PC-9 (cell line): ENCODE results near the gene FASTK. TPM values are rescaled to one million over a fixed set of nuclear protein-coding genes. Genes with fewer than 3 reads are reported as not detected.

ENCODE experiments used
- BruUV-seq: library from RNA; stranded (reverse); fragments of 400-500 nt; replicated peaks from 2 replicates; lab custom pipeline; 2021; lab: Mats Ljungman, UMichigan
- CTCF ChIA-PET: fragments of 300-600 bp; sonication (Branson Sonifier 250); formaldehyde crosslinking; loops from one replicate; lab custom pipeline; 2022; ENCODE audit warnings: antibody characterized with exemption; lab: Charles Lee
- POLR2A ChIA-PET: fragments of 300-600 bp; sonication (Branson Sonifier 250); formaldehyde crosslinking; loops from one replicate; lab custom pipeline; 2022; ENCODE audit warnings: antibody characterized with exemption; ENCODE audit not compliant: unreplicated experiment; lab: Charles Lee
- DNase-seq, 2 experiments: peaks; one replicate each; pipeline versions ENCODE4 v3.0.0 to v3.0.0-alpha.2; 2015 to 2022; ENCODE audit warnings: mixed read lengths in 1 of 2
- H2AFZ ChIP-seq: fragments of 200-600 bp; sonication (generic); 2 replicates; pipeline ENCODE4 v1.8.1; 2017; ENCODE audit warnings: antibody characterized with exemption
- H3F3A ChIP-seq: fragments of 200-600 bp; sonication (generic); 2 replicates; pipeline ENCODE4 v1.8.1; 2017; ENCODE audit warnings: antibody characterized with exemption, mild to moderate bottlenecking, low read depth; ENCODE audit not compliant: insufficient read depth
- H3K27ac ChIP-seq: fragments of 200-600 bp; sonication (generic); 2 replicates; pipeline ENCODE4 v1.6.1; 2016; ENCODE audit warnings: mixed run types
- H3K27me3 ChIP-seq: fragments of 200-600 bp; sonication (generic); 2 replicates; pipeline ENCODE4 v1.6.1; 2016; ENCODE audit warnings: low read depth, mixed run types; ENCODE audit not compliant: insufficient read depth
- H3K36me3 ChIP-seq: fragments of 200-600 bp; sonication (generic); 2 replicates; pipeline ENCODE4 v1.6.1; 2016; ENCODE audit warnings: low read depth, mixed run types
- H3K4me1 ChIP-seq: fragments of 200-600 bp; sonication (generic); replicated peaks from 2 replicates; pipeline ENCODE4 v1.6.1; 2016; ENCODE audit warnings: mixed run types; ENCODE audit not compliant: insufficient read depth
- H3K4me2 ChIP-seq: fragments of 200-600 bp; sonication (generic); 2 replicates; pipeline ENCODE4 v1.6.1; 2017; ENCODE audit warnings: mixed run types
- H3K4me3 ChIP-seq: fragments of 200-600 bp; sonication (generic); 2 replicates; pipeline ENCODE4 v1.6.1; 2016; ENCODE audit warnings: mixed run types
- H3K79me2 ChIP-seq: fragments of 200-600 bp; sonication (generic); 2 replicates; pipeline ENCODE4 v1.6.1; 2017; ENCODE audit warnings: low read depth, mixed run types
- H3K9me2 ChIP-seq: fragments of 200-600 bp; sonication (generic); 2 replicates; pipeline ENCODE4 v1.8.1; 2017; ENCODE audit warnings: mild to moderate bottlenecking; ENCODE audit not compliant: insufficient read depth
- H3K9me3 ChIP-seq: fragments of 200-600 bp; sonication (generic); 2 replicates; pipeline ENCODE4 v1.8.1; 2016; ENCODE audit warnings: low read depth; ENCODE audit not compliant: insufficient read depth
- H4K20me1 ChIP-seq: fragments of 200-600 bp; sonication (generic); 2 replicates; pipeline ENCODE4 v1.8.1; 2017; ENCODE audit not compliant: insufficient read depth
- CTCF ChIP-seq: fragments of 200-600 bp; sonication (generic); conservative IDR thresholded peaks from 2 replicates; pipeline ENCODE4 v1.6.1; 2017; ENCODE audit warnings: mixed run types, antibody characterized with exemption, mild to moderate bottlenecking, moderate library complexity
- EZH2 ChIP-seq: fragments of 200-600 bp; sonication (generic); IDR thresholded peaks from 2 replicates; pipeline ENCODE4 v1.8.0; 2017; ENCODE audit warnings: antibody characterized with exemption, low read depth
- intact Hi-C: fragments of 100-400 bp; cut with micrococcal nuclease; formaldehyde crosslinking; loops from one replicate; pipeline ENCODE4 v1.10.0; 2022; ENCODE audit not compliant: unreplicated experiment
- total RNA-seq: library from RNA; stranded (reverse); gene quantifications from 2 replicates; pipeline ENCODE4 v1.2.3, GENCODE V29; 2021

FASTK gene
- total RNA-seq, 1 experiment from 2014 or later, result 104 TPM

- Histone ChIP-seq H3K79me2 (peaks cover 98% of the 10 kb centered on the region), H3K4me1 (peaks cover 16% of the 10 kb centered on the region), H3K4me3 (no peak overlapping the region), H3K9me2 (no peaks in the 10 kb centered on the region), H3F3A (peaks cover 13% of the 10 kb centered on the region; the same call in 1 of the 2 replicates), H3K27me3 (no peaks in the 10 kb centered on the region), H3K9me3 (no peaks in the 10 kb centered on the region), H3K27ac (no peak overlapping the region), H3K4me2 (no peak overlapping the region), H3K36me3 (no peaks in the 10 kb centered on the region), H2AFZ (no peak overlapping the region), H4K20me1 (peaks cover 78% of the 10 kb centered on the region)
- BruUV-seq, result no TSS peak
- DNase-seq, result no peak
- ChIA-PET POLR2A (no interaction called here), CTCF (no interaction called here)
- TF ChIP-seq CTCF, result no peak
- TF ChIP-seq EZH2, result no peak
- intact Hi-C loops, result no loop called here
Observed at GRCh38 chr7:151091988-151092387, 11.4 kb upstream of the FASTK start.

DNA sequence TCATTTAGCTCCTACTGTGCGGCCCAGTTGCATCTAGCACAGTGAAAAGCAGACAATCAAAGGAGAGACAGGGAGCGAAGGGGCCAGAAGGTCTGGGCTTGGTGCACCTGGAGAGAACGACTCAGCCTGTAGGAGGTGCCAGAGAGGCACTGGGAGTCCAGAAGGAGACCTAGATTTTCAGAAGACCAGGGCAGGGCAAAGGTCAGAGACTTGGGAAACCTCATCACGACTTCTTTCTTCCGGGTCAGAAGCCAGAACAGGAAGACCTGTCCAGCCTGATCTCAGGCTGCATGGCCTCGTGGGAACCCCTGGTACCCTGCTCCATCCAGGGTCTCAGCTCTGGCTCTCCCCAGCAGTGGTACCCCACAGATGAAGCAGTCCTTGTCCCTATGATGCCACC, 10.8 kb upstream of the FASTK start:
- BruUV-seq, result no TSS peak
- H3K36me3 ChIP-seq, result no peaks in the 10 kb centered on the region
- H3K4me3 ChIP-seq, result no peak overlapping the region
- no peak overlapping the region for H3K27ac ChIP-seq
- H3K27me3 ChIP-seq, result no peaks in the 10 kb centered on the region
- ChIA-PET POLR2A (no interaction called here), CTCF (no interaction called here)
- H3F3A ChIP-seq, result peaks cover 10% of the 10 kb centered on the region; the same call in 1 of the 2 replicates
- intact Hi-C loops, result no loop called here
- no peaks in the 10 kb centered on the region for H3K9me3 ChIP-seq
- no peak for DNase-seq
- TF ChIP-seq EZH2 (no peak), CTCF (peak; percentile 61)
- peaks cover 96% of the 10 kb centered on the region for H3K79me2 ChIP-seq
- H3K4me2 ChIP-seq, result no peak overlapping the region
- no peaks in the 10 kb centered on the region for H3K9me2 ChIP-seq
- H3K4me1 ChIP-seq, result peaks cover 16% of the 10 kb centered on the region
- no peak overlapping the region for H2AFZ ChIP-seq
- peaks cover 78% of the 10 kb centered on the region for H4K20me1 ChIP-seq

GRCh38 chr7:151091003-151091402, 10.4 kb upstream of the FASTK start:
- Histone ChIP-seq H3K4me2 (no peak overlapping the region), H2AFZ (no peak overlapping the region), H3F3A (peaks cover 10% of the 10 kb centered on the region; the same call in 1 of the 2 replicates), H3K9me2 (no peaks in the 10 kb centered on the region), H3K27me3 (no peaks in the 10 kb centered on the region), H3K4me3 (no peak overlapping the region), H4K20me1 (peaks cover 76% of the 10 kb centered on the region), H3K27ac (no peak overlapping the region), H3K36me3 (no peaks in the 10 kb centered on the region), H3K4me1 (peaks cover 16% of the 10 kb centered on the region), H3K9me3 (no peaks in the 10 kb centered on the region), H3K79me2 (peaks cover 92% of the 10 kb centered on the region)
- TF ChIP-seq CTCF (no peak), EZH2 (no peak)
- DNase-seq, result no peak
- CTCF ChIA-PET, result no interaction called here
- intact Hi-C loops, result no loop called here
- no TSS peak for BruUV-seq
- POLR2A ChIA-PET, result no interaction called here
